IPS-18c (cell line): ENCODE results near the gene LRRC37A.
"Not testable (repeated sequence)": the region's sequence is repeated elsewhere in the genome, so short reads cannot be mapped to it uniquely, and the experiment has no call there.

Experiments
- H3K4me3 ChIP-seq: 2 replicates; pipeline ENCODE4 v1.7.0; 2013; ENCODE audit warnings: low read depth, mild to moderate bottlenecking, low read length, moderate library complexity; ENCODE audit not compliant: insufficient read depth
- H3K9me3 ChIP-seq: one replicate; pipeline ENCODE4 v1.6.1; 2013; ENCODE audit warnings: mild to moderate bottlenecking, low read length, moderate library complexity; ENCODE audit not compliant: control insufficient read depth, insufficient read depth

Gene LRRC37A

DNA sequence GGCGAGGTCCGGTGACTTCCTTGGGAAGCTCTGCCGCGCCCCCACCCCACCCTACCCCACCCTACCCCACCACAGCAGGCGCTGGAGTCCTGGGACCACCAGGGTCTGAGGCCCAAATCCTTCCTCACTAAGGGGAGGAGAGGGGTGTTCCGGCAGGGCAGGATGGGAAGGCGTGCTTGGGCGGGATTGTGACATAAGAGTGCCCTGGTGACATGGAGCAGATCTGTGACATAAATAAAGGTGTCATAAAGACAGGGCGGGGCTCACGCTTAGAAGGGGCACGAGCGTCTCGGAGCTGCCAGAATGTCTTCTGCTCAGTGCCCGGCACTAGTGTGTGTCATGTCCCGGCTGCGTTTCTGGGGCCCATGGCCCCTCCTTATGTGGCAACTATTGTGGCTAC is at the start of gene LRRC37A:
Gene LRRC37A (plus strand): TSS at position 301 of the 400 bp plus-strand sequence. CDS start 3 bp downstream, at position 304.
- H3K9me3 ChIP-seq, H3K4me3 ChIP-seq: not testable (repeated sequence)

DNA sequence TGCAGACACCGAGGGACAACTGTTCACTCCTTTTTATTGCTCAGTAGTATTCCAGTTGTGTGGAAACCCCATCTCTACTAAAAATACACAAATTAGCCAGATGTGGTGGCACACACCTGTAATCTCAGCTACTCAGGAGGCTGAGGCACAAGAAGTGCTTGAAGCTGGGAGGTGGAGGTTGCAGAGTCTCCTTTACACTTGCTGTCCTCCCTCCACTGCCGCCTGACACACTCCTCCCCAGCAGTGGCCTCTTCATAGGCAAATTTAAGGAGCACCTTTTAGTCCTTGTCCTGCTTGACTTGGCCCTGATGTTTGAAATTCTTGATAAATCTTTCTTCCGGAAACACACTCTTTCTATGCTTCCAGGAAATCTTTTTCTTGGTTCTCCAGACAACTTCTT is 45.8 kb upstream of the LRRC37A start:
- not testable (repeated sequence) for H3K4me3 ChIP-seq

DNA sequence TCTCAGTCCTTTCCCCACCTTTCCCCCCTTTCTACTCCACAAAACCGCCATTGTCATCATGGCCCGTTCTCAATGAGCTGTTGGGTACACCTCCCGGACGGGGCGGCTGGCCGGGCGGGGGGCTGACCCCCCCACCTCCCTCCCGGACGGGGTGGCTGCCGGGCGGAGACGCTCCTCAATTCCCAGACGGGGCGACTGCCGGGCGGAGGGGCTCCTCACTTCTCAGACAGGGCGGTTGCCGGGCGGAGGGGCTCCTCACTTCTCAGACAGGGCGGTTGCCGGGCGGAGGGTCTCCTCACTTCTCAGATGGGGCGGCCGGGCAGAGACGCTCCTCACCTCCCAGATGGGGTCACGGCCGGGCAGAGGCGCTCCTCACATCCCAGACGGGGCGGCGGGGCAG is 42.1 kb upstream of the LRRC37A start:
- not testable (repeated sequence) for H3K4me3 ChIP-seq, H3K9me3 ChIP-seq

More for the DNA sequence above, 45.8 kb upstream of the LRRC37A start:
- H3K9me3 ChIP-seq, result not testable (repeated sequence)

DNA sequence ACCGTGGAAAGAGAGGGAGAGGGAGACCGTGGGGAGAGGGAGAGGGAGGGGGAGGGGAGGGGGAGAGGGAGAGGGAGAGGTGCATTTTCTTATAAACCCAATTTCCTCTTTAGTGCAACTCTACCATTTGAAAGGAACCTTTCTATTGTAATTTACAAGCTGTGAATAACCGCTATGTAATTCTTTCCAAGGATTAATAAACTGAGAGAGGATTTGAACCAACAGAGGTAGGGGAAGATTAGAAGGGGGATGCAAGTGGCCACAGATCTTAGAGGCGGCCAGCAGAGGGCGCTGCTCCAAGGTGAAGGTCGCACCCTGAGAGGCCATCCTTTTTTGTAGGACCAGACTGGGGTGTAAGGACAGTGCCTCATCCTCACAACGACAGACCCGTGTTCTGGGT is 41.2 kb upstream of the LRRC37A start:
- H3K9me3 ChIP-seq, H3K4me3 ChIP-seq: not testable (repeated sequence)

DNA sequence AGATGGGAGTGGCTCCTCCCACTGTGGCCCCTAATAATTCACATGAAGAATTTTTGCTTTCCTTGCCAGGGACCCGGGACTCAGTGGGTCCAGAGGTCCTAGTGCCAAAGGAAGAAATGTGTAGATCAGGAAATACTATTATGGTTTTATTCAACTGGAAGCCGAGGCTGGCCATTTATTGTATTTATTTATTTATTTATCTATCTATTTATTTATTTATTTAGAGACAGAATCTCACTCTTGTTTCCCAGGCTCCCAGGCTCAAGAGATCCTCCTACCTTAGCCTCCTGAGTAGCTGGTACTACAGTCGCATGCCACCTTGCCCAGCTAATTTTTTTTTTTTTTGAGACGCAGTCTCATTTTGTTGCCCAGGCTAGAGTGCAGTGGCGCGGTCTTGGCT is 40.7 kb upstream of the LRRC37A start:
- not testable (repeated sequence) for H3K4me3 ChIP-seq, H3K9me3 ChIP-seq

DNA sequence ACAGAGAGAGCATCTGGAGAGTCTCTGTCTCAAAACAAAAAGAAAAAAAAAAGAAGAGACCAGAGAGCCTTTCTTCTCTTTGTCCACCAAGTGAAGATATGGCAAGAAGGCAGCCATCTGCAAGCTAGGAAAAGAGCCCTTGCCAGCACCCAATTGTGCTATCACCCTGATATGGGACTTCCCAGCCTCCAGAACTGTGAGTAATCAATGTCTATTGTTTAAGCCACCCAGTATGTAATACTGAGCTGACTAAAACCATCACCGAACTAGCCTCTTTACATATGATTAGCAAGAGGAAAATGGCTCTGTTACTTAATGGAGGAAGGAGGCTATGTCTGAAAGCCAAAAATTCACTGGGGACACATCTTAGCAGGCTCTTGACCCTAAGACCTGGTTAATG is 38.6 kb upstream of the LRRC37A start:
- not testable (repeated sequence) for H3K4me3 ChIP-seq, H3K9me3 ChIP-seq

DNA sequence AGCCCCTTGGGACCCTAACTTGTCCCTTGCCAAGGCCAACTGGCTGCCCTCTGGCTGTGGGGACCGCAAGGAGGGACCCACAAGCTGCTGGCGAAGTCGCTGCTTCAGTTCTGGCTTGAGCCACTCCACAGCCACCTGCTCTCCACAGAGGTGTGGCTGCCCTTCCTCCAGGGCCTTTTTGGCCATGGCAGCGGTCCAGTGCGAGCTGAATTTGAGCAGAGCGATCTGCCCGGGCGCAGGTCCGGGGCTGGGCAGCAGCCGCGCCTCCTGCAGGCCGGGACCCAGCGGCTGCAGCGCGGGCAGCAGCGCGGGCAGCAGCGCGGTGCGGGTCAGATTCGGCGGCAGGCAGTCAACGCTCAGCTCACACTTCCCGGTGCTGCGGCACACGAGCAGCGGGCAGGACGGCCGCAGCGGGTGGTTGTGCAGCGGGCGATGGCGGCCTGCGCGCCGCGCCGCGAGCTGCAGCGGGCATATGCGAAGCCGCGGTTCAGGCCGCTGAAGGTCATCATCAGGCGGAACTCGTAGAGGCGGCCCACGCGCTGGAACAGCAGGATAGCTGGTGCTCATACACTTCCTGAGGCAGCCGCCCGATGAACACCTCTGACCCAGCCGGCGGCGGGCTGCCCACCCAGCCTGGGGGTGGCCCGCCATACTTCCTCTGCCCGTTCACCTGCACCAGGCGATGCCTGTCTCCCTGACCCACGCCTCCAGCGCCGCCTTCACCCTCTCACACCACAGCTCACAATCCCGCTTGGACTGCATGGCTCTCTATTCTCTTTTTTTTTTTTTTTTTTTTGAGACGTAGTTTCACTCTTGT is 34.9 kb upstream of the LRRC37A start:
- peak overlapping the region; percentile 32 for H3K4me3 ChIP-seq
- H3K9me3 ChIP-seq, result not testable (repeated sequence)

DNA sequence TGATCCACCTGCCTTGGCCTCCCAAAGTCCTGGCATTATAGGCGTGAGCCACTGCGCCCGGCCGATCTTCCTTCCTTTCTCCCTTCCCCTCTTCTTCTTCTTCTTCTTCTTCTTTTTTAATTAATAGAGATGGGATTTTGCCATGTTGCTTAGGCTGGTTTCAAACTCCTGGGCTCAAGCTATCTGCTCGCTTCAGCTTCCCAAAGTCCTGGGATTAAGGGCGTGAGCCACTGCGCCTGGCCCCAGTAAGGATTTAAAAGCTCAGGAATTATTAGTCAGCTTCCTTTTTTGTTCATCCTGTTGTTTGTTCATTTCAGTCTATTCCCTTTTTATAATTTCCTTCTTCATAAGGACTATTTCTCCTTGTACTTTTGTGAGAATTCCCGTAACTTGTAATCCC is 32.7 kb upstream of the LRRC37A start:
- no peak overlapping the region for H3K4me3 ChIP-seq
- H3K9me3 ChIP-seq, result peaks cover 1% of the 10 kb centered on the region

DNA sequence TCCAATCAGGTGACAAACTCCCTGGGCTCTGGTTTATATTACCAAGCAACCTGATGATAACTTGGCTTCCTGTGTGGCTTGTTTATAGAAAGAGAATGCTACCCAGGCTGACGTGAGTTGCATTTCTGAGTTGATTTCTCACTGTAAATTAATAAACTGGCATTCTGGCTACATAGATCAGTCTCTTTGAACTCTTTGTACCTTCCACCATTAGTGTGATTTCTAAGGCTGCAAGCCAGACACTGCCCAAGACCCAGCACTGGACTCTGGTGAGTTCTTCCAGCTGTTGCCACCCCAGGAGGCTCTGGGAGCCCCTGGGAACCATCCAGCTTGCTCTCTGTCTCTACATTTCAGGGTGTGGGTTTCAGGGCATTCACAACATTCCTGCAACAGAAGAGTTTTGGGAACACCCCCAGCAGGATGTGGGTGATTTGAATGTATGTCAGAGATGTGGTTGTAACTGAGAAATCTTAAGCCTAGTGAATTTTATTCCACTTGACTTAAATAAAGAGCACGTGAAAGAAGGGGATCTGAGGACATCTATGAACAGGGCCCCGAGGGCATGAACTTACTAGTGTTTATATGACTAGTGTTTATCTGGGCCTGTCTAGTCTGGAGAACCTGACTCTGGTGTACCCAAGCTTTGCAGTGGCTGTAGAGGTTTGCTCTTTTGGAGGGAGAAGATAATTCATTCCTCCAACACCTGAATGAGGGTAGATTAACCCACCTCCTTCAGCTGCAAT is 30.3 kb upstream of the LRRC37A start:
- Histone ChIP-seq H3K9me3 (peaks cover 2% of the 10 kb centered on the region), H3K4me3 (no peak overlapping the region)

DNA sequence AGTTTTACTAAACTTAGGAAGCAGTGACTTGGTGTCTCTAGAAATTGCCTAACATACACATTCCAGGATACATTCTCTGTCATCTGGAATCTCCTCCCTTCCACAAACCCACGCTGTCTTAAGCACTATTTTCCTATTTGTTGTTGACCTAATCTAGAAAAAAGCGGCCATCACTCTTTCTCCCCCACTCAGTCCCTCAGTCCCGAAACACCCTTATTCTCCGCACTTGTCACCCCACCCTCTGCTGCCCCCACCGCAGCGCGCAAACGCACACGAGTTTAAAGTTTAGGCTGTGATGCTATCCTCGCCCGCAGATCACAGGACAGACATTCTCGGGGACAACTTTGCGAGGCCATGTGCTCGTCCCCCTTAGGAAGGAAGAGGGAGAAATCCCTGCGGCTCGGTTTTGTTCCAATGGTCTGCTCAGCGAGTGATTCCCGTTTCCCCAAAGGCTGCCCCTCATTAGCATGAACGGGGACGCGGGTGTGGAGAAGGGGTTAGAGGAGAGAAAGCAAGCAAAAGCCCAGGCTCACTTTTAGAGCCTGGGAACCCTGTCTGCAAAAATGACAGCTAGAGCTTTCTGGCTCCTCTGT is 28.8 kb upstream of the LRRC37A start:
- H3K9me3 ChIP-seq, result not testable (repeated sequence)
- peak overlapping the region; percentile 80 for H3K4me3 ChIP-seq

DNA sequence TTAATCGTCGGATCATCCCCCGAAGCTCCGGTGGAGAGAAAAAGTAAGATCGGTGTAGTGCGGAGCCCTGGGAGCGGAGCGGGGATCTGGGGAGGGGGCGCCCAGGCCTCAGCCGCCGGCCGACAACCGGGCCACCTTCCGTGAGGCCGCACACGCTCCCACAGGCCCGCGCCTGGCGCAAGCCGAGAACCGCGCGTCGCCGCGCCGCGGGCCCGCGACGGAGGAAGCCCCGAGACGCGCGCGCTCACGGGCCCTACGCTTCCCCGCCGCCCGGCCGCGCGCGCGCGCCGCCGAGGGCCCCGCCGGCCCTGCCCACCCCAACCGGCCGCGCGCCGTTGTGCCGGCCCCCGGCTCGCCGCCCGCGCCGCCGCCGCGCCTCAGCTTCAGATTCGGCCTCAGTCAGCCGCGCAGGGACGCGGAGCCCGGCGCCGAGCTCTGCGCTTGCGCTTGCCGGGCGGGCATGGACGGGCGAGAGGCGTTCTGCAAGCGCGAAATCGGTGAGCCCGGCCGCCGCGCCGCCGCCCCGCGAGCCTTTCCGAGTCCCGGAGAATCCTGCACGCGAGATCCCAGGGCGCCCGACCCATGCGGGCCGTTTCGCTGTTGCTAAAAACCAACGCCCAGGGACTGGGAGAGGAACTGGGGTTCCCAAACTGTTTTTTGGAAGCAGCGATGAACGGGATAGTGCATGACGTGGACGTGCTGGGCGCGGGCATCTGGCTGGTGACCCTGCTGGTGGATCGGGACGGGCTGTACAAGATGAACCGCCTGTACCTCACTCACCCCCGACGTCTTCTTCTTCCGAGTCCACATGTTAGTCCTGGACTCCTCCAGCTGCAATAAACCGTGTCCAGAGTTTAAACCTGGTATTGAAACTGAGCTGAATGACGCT is 28.0 kb upstream of the LRRC37A start:
- H3K9me3 ChIP-seq, result peaks cover 2% of the 10 kb centered on the region
- peak overlapping the region; percentile 92 for H3K4me3 ChIP-seq

DNA sequence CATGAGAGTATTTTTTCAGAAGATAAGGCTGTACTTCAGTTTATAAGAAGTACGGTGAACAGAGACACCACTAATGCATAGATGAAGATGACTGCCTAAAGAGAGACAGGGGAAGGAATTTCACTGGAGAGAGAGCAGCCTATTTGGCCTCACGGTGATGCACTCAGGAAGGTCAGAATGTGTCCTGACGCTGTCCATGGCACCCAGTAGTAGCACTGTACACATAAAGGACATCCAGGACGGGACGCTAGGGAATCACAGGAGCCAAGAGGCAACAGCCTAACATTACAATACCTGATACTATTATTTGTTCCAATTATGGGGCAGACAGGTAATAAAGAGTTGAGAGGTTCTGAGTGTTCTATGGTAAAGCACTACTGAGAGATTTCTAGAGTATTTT is 24.9 kb upstream of the LRRC37A start:
- H3K4me3 ChIP-seq, result no peak overlapping the region
- peaks cover 2% of the 10 kb centered on the region for H3K9me3 ChIP-seq

DNA sequence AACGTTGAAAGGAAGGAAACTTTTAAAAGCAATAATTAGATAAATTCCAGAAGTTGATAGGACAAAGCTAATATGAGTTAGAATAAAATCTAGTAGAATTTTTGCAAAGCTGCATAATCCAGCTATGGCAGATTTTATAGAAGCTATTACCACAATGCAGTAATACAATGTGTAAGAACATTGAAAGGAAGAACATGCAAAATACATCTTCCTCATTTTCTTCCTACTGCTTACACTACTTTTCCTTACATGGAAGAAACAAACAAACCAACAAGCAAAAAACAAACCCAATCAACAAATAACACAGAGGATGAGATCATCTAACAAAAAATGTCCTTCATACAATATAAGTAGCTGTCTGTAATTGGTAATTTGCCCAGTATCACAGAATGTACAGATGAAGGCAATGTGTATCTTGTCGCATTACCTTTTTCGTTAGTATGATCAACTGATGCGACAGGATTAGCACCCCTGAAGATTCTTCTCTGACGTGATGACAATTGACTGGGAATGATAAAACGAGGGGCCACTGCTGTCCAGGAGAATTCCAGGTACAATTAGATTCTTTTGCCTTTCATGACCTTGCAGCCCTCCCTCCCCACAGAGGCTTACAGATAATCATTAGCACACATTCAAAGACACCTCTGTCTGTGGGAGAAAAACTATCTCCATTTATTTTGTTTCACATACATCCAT is 21.2 kb upstream of the LRRC37A start:
- H3K4me3 ChIP-seq, result no peak overlapping the region
- no peaks in the 10 kb centered on the region for H3K9me3 ChIP-seq

DNA sequence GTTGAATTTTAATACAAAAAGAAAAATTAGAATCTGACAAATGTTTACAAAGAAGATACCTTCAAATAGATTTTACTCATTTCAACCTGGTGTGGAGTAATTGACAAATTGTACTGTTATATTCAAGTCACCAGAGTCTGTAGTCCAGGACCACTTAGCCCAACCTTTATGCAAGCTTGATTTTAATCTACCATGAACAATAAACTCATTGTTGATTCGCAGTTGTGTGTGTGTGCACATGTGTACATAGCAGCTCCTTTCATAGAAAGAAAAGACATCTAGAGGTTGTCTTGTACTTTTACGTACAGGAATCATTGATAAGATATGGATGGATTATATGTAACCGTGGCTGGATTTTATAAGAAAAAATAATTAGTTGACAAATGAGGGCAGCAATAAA is 20.7 kb upstream of the LRRC37A start:
- Histone ChIP-seq H3K9me3 (no peaks in the 10 kb centered on the region), H3K4me3 (no peak overlapping the region)

DNA sequence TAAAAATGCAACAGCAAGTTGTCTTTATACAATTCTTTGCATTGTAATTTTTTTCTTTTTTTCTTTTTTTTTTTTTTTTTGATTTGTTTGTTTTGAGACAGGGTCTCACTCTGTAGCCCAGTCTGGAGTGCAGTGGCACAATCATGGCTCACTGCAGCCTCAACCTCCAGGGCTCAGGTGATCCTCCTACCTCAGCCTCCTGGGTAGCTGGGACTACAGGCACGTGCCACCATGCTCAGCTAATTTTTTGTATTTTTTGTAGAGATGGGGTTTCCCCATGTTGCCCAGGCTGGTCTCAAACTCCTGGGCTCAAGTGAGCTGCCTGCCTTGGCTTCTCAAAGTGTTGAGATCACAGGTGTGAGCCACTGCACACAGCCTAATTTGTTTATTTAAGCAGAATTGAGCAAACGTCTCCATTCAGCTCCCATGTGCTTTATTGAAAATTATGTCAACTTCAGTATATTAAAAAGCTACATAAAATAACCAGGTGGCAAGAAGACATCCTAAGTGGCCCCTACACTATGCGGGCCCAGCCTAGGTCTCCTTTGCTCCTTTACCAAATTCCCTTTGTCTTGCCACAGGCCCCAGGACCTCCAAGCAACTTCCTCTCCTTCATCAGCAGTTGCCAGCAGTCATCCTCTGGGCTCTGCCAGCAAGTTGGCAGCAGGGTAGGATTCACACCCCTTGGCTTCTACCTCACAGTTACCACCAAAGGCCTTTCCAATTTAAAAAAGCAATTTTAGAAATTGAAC is 18.0 kb upstream of the LRRC37A start:
- not testable (repeated sequence) for H3K4me3 ChIP-seq, H3K9me3 ChIP-seq

DNA sequence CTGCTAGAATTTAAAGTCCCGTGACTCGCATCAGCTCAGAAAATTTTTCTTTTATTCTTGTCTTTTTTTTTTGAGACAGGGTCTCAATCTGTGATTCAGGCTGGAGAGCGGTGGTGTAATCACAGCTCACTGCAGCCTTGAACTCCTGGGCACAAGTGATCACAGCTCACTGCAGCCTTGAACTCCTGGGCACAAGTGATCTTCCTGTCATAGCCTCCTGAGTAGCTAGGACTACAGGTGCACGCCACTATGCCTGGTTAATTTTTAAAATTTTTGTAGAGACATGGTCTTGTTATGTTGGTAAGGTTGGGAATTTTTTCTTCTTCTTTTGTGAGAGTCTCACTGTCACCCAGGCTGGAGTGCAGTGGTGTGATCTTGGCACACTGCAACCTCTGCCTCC is 13.6 kb upstream of the LRRC37A start:
- H3K4me3 ChIP-seq, H3K9me3 ChIP-seq: not testable (repeated sequence)
